ENCODE data around the gene NPTXR.

DNA sequence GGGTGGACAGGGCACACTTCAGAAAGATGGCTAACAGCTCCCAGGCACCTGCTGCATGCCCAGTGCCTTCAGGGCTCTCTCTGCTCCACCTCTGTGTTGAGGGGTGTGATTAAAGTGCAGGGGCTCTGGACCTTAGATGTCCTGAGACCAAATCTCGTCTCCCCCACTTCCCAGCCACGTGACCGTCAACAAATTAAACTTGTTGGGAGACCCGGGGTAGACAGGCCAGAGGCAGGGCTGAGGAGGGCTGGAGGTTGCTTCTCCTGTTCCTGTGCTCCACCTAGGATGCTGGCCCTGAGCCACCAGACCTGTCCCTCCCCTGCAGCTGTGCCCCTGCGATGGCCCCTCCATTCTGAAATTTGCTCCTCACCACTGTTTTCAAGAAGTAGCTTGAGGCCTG, 17.0 kb downstream of the NPTXR start:
- TF ChIP-seq CTCF (conservative IDR thresholded peaks at IDR 0.05 in 1 of 2, IDR thresholded peaks at IDR 0.05 in 1 of 2; ENCODE audit: low read depth in 1 of 2, low read length in 2 of 2) (no peak), EZH2 (IDR thresholded peaks at IDR 0.05; ENCODE audit: low read length, missing control alignments) (no peak)
